Neural crest cell (in vitro differentiated cells): Measurements from ENCODE around the gene CLK4. TPM values are rescaled to one million over a fixed set of nuclear protein-coding genes. Genes with fewer than 3 reads are reported as not detected.

Experiments
- DNase-seq: peaks from one replicate; pipeline ENCODE4 v3.0.0; 2021; ENCODE audit warnings: low read depth, mixed read lengths, low spot score
- H3K27ac Mint-ChIP-seq: one replicate; pipeline ENCODE4 v1.8.0; 2021; ENCODE audit warnings: mild to moderate bottlenecking, mixed read lengths; ENCODE audit not compliant: unreplicated experiment
- H3K27me3 Mint-ChIP-seq: 2 replicates; pipeline ENCODE4 v1.8.0; 2021; ENCODE audit warnings: low read depth, mild to moderate bottlenecking, mixed read lengths
- H3K36me3 Mint-ChIP-seq: 2 replicates; pipeline ENCODE4 v1.8.0; 2021; ENCODE audit warnings: low read depth, mild to moderate bottlenecking, mixed read lengths
- H3K4me1 Mint-ChIP-seq: 2 replicates; pipeline ENCODE4 v1.8.0; 2021; ENCODE audit warnings: mixed read lengths
- H3K4me3 Mint-ChIP-seq: one replicate; pipeline ENCODE4 v1.8.0; 2021; ENCODE audit warnings: mild to moderate bottlenecking, mixed read lengths
- H3K9me3 Mint-ChIP-seq: 2 replicates; pipeline ENCODE4 v1.8.0; 2021; ENCODE audit warnings: mixed read lengths
- total RNA-seq: library from RNA; stranded (reverse); gene quantifications from 2 replicates; pipeline ENCODE4 v1.2.1, GENCODE V29; 2021
- TF ChIP-seq, protein P1 (sequence below): fragments of 200-600 bp; sonication (generic); conservative IDR thresholded peaks from 2 replicates; pipeline ENCODE4 v1.5.0; 2021; ENCODE audit warnings: antibody characterized with exemption, mild to moderate bottlenecking

Gene CLK4
- total RNA-seq, 1 donor from 2014 or later, result 25.1 TPM

DNA sequence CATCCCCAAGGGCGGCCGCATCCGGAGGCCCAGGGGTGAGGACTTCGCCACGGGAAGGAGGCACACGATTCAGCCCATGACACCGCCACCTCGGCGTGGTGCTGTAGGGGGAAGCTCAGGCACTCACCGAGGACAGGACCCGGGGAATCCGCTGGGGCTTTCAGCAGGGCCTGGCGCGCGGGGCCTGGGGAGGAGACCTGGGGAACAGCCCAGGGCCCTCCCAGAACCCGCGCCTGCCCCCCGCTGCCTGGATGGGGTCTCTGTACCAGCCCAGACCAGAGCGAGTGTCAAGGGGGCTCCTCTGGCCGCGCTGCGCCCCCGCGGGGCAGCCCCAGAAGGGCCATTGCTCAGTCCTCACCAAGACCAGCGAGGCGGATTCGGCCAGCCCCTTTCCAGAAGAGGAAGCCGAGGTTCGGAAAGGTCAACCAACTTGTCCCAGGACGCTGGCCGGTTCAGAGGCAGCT is 49.4 kb downstream of the CLK4 start:
- Mint-ChIP-seq H3K27me3 (peaks cover 21% of the 10 kb centered on the region), H3K9me3 (peaks cover 6% of the 10 kb centered on the region), H3K4me1 (peaks cover 13% of the 10 kb centered on the region), H3K36me3 (peaks cover 18% of the 10 kb centered on the region), H3K27ac (peak overlapping the region; percentile 50), H3K4me3 (peak overlapping the region; percentile 83)
- peak; percentile 20 for DNase-seq
- TF ChIP-seq, protein P1, sequence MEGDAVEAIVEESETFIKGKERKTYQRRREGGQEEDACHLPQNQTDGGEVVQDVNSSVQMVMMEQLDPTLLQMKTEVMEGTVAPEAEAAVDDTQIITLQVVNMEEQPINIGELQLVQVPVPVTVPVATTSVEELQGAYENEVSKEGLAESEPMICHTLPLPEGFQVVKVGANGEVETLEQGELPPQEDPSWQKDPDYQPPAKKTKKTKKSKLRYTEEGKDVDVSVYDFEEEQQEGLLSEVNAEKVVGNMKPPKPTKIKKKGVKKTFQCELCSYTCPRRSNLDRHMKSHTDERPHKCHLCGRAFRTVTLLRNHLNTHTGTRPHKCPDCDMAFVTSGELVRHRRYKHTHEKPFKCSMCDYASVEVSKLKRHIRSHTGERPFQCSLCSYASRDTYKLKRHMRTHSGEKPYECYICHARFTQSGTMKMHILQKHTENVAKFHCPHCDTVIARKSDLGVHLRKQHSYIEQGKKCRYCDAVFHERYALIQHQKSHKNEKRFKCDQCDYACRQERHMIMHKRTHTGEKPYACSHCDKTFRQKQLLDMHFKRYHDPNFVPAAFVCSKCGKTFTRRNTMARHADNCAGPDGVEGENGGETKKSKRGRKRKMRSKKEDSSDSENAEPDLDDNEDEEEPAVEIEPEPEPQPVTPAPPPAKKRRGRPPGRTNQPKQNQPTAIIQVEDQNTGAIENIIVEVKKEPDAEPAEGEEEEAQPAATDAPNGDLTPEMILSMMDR, result no peak

DNA sequence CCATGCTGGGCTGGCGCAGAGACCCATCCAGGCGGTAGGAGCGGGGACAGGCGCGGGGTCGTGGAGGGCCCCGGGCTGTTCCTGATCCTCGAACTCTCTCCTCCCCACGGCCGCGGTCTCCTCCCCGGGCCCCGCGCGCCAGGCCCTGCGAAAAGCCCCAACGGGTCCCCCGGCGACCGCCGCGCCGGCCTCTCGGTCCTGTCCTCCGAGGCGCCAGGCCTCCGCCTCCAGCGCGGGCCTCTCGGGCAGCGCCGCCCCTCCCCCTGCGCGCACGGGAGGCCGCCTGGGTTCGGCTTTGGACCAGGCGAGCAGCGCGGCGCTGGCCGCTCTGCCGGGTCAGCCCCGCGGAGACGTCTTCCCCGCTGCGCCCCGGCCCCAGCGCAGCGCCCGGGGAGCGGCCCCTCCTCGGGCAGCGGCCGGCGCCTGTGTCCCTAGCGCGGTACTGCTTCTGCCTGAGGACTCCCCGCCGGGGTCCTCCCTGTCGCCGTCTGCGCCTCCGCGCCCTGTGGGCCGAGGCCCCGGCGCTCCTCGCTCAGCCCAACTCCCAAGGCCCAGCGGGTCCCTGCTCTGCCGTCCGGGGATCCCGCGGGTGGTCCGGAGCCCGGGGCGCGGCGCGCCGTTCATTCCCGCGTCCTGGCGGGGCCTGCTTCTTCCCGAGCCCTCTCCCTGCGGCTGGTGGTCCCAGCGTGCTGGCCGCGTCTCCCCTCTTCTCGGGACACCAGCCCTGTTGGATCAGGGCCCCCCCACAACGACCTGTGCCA is 50.1 kb downstream of the CLK4 start:
- Mint-ChIP-seq H3K36me3 (peaks cover 22% of the 10 kb centered on the region), H3K27me3 (peaks cover 21% of the 10 kb centered on the region), H3K9me3 (peaks cover 10% of the 10 kb centered on the region), H3K4me1 (peaks cover 13% of the 10 kb centered on the region), H3K4me3 (peak overlapping the region; percentile 83), H3K27ac (peak overlapping the region; percentile 50)
- TF ChIP-seq, protein P1, result no peak
- DNase-seq, result peak; percentile 33

DNA sequence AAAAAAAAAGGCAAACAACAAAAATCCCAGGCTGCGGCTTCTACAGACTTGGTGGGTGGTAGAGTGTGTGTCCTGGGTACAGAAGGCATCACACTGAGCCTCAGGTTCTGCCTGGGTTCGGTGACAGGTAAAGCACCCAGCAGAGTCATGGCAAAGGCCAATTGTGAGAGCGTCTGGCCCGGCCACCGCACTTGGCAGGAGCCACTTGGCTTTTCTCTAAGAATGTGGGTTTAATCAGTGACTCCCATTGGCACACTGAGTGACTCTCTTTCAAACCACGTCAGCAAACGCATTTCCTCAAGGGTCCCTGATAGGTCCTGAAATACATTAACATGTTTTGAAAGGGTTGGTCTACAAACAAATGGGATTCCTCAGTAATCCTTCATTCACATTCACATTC is 53.6 kb downstream of the CLK4 start:
- no peak for DNase-seq
- peaks cover 16% of the 10 kb centered on the region for H3K27me3 Mint-ChIP-seq
- H3K9me3 Mint-ChIP-seq, result peaks cover 10% of the 10 kb centered on the region
- H3K4me3 Mint-ChIP-seq, result no peak overlapping the region
- TF ChIP-seq, protein P1, result no peak
- no peak overlapping the region for H3K27ac Mint-ChIP-seq
- H3K36me3 Mint-ChIP-seq, result peaks cover 28% of the 10 kb centered on the region
- peaks cover 11% of the 10 kb centered on the region for H3K4me1 Mint-ChIP-seq

DNA sequence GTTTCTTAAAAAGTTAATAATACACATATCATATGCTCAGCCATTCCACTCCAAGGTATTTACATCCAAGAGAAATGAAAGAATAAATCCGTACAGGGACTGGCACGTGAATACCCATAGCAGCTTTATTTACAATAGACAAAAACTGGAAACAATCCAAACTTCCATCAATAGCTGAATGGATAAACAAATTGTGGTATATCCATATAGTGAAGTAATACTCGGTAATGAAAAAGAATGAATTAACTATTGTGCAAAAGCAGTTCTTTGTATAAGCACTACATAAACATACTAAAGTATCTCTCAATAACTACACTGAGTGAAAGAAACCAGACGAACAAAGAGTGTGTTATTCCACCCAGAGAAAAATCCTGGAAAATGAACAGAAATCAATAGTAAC is 54.2 kb downstream of the CLK4 start:
- no peak overlapping the region for H3K4me3 Mint-ChIP-seq
- H3K9me3 Mint-ChIP-seq, result peaks cover 10% of the 10 kb centered on the region
- no peak overlapping the region for H3K27ac Mint-ChIP-seq
- no peak for DNase-seq
- peaks cover 28% of the 10 kb centered on the region for H3K36me3 Mint-ChIP-seq
- peaks cover 6% of the 10 kb centered on the region for H3K4me1 Mint-ChIP-seq
- TF ChIP-seq, protein P1, result no peak
- peaks cover 14% of the 10 kb centered on the region for H3K27me3 Mint-ChIP-seq

DNA sequence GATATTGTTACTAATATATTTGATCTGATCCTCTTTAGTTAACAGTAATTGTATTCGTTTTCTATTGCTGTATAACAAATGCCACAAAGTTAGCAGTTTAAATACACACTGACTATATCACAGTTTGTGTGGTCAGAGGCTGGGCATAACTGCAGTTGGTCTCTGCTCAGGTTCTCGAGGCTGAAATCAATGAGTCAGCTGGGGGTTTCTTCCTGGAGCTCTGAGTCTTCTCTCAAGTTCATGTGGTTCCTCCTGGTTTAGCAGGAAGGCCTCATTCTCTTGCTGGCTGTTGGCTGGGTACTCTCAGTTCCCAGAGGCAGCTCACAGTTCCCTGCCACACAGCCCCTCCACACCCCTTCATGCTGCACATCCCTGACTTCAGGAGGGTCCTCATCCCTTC is 57.4 kb downstream of the CLK4 start:
- no peak for DNase-seq
- Mint-ChIP-seq H3K27me3 (peaks cover 4% of the 10 kb centered on the region), H3K27ac (no peak overlapping the region), H3K36me3 (peaks cover 23% of the 10 kb centered on the region), H3K4me1 (peaks cover 11% of the 10 kb centered on the region), H3K9me3 (peaks cover 10% of the 10 kb centered on the region), H3K4me3 (no peak overlapping the region)
- TF ChIP-seq, protein P1, result no peak
